Activated gamma-delta T cell treated with anti-CD3 and anti-CD28 coated beads, Interleukin-2, amount 50 U/mL, for 16 hours (primary cell): ENCODE results near the gene CIB1.

ENCODE experiments used
- DNase-seq: peaks from one replicate; pipeline ENCODE4 v3.0.0-alpha.2; 2020; ENCODE audit warnings: low read depth

Gene CIB1

DNA sequence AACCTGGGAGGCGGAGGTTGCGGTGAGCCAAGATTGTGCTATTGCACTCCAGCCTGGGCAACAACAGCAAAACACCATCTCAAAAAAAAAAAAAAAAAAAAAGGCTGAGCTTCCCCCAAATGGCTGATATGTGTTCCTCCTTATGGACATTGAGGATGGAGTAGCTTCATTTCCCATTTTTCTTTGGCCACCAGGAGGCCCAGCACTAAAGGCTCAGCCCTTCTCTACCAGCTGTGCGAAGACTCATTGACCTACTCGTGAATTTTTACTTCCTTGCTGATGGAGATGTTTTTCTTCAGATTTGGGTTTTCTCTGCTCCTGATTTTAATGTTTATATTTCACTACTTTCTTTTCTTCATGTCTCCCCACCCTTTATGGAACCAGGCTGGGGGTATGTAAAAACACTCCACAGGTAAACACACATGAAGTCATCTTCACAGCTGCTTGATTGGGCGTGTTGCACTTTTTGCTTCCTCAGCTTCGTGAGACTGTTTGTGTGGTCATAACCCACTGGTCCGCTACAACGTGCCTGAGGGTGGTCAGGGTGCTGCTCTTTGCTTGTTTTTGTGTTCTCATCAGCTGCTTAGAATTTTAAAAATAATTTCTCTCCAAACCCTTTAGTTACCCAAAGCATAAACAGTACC is 19.1 kb downstream of the CIB1 start:
- DNase-seq: no peak

DNA sequence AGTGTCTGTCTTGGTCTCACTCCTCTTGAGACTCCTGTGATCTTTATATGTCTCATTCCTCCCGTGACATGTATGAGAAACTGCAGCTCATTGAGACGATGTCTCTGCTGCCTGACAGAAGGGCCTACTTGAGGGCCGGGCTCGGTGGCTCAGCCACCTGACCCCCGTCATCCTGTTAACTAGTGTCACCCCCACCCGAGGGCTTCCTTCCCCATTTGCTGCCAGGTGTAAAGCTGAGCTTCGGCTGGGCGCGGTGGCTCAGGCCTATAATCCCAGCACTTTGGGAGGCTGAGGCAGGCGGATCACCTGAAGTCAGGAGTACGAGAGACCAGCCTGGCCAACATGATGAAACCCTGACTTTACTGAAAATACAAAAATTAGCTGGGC is 19.9 kb downstream of the CIB1 start:
- DNase-seq: no peak

- DNase-seq: no peak
Measured at GRCh38 chr15:90213122-90213817, 20.5 kb downstream of the CIB1 start.

DNA sequence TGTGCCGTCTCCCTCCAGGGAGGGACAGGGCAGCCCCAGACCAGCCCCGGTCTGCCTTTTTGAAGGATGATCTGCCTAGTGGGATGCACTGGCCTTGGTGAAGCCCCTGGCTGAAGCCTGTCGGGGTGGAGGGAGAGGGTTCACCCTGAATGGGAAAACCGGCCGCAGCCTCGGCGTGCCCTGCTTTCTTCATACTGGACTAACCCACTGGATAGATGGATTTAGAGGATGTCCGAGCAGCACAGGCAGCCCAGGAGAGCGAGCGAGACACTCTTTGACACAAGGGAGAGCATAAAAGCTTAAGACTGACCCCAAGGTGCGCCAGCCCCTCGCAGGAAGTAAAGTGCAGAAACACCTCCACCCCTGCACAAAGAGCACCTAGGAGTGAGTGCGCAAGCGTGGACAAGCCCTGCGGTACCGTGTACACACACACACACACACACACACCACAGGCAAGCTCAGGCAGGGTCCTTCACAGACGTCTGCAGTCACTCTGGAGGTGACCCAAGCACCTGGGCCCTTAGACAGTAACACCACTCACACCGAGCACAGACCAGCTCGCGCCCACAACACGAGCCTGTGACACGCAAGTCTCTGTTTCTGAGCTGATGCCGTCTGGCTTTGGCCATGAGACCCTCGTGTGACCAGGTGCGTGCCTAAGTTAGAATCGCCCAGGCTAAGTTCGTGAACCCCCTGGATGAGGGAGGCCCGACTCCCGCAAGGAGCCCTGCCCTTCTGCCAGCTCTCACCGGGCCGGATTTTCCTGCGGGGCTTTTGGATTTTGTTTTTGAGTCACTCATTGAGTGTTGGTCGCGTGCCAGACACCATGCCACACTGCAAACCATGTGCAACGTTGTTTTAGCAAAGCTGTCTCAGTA is 21.3 kb downstream of the CIB1 start:
- DNase-seq: no peak

DNA sequence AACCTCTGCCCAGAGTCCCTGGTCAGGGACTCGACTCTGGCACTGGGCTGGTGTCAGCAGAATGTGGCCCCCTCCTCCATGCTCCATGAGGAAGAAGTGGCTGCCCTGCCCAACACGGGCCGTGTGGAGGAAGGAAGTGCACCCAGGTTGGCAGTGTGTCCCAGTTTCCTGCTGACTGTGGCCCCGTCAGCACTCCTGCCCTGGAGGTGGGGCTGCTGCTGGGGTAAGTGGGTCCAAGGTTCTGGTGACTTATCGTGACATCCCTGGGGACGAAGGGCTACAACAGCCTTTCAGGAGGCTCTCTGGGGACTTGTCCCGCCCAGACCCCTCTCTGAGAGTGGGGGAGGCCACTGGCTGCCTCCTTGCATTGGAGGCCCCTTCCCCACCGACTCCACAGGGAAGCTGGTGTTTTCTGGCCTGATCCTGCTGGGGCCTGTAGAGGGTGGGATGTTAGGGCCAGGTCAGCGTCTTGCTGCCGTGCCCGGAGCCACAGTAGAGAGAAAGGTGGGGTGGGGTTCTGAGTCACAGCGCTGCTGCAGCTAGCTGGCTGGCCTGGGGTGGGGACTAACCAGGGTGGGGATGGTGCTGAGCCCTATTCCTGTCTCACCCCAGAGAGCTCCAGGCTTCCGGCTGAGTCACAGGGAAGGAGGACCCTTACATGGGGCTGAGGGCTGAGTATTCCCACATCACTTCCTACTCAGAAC is 22.1 kb downstream of the CIB1 start:
- no peak for DNase-seq

GRCh38 chr15:90211009-90211408 is 22.7 kb downstream of the CIB1 start:
- no peak for DNase-seq

GRCh38 chr15:90210593-90210992 is 23.1 kb downstream of the CIB1 start:
- no peak for DNase-seq

GRCh38 chr15:90209591-90209990 is 24.1 kb downstream of the CIB1 start:
- no peak for DNase-seq

DNA sequence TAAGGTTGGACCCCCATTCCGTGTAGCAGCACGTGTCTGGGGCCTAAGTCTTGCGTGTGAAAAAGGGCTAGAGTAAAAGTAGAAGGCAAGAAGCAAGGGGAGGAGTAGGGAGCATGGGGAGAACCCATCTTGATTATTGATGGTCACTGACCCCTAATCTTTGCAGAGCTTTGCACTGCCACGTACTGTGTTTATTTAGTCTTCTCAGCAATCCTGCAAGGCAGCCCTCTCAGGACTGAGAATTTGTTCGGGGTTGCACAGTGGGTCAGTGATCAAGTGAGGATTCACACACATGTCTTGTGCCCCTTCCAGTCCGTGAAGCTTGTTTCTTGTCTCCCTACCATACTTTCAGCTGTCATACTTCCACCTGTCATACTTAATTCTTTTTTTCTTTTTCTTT is 25.4 kb downstream of the CIB1 start:
- no peak for DNase-seq

GRCh38 chr15:90207252-90207651 is 26.5 kb downstream of the CIB1 start:
- no peak for DNase-seq

GRCh38 chr15:90205886-90206285 is 27.9 kb downstream of the CIB1 start:
- DNase-seq: no peak

- DNase-seq: no peak
Measured at GRCh38 chr15:90205050-90205848, 28.5 kb downstream of the CIB1 start.

- DNase-seq: no peak
Measured at GRCh38 chr15:90203922-90204321, 29.8 kb downstream of the CIB1 start.

DNA sequence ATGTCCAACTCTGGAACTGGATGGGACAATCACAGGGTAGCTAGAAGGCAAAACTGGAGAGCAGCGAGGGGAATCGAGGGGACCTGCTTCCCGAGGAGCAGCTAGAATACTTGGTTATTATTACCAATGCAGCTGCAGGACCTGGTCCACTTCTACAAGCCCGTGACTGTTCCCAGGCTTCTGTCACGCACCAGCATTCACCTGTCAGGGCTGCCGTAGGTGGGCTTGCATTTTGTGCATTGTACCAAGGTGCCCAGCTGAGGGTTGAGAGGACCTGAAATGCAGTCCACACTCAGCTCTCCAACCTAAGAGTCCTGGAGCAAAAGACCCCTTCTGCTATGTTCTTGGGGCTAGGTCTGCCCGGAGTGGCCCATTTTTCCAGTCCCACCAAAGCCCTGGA is 30.3 kb downstream of the CIB1 start:
- no peak for DNase-seq

DNA sequence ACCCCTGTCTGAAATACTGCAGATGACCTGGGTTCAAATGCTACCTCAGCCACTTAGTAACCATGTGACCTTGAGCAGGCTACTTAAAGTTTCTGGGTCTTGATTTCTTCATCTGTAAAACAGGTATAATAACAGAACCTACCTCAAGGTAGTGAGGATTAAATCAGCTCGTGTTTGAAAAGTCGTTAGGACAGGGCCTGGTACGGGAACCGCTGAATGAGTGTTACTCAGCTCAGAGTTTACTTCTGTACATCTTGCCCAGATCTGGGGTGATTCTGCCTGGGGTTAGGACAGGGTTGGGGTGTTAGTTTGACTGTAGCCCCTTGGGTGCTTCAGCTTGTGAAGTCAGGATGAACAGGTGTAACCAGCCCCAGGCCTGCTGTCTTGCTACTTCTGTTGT is 30.8 kb downstream of the CIB1 start:
- no peak for DNase-seq

- no peak for DNase-seq
Measured at GRCh38 chr15:90201944-90202375, 31.8 kb downstream of the CIB1 start.

- peak; percentile 47 for DNase-seq
Measured at GRCh38 chr15:90201130-90201943, 32.4 kb downstream of the CIB1 start, which contains the start of gene SEMA4B. TSS of gene SEMA4B (plus strand) at chr15:90201330. CDS start at chr15:90201579, 249 bp downstream.

DNA sequence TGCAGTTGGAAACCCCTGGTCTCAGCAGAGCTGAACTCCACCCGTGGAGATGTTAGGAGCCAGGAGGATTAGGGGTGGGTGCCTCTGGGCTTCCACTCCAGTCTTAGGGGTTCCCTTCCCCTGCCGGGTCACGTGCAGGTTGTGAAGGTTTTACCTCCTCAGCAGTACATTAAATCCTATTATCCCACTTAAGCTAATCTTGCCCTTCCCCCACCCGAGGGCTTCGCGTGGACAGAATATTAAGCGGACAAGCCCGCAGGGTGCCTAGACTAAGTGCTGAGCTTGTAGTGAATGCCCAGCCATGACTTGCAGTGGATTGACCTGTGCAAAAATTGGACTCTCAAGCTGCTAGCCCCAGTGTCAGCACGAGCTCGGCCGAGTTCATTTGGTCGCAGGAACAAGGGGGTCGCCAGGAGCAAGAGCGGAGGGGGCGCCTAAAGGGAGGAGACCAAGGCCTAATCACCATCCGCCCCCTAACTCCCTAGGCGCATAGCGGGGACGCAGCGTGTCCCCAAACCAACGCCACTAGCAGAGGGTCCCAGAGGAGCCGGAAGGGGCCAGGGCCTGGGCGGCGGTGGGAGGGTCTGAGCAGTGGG is 33.1 kb downstream of the CIB1 start:
- DNase-seq: no peak

DNA sequence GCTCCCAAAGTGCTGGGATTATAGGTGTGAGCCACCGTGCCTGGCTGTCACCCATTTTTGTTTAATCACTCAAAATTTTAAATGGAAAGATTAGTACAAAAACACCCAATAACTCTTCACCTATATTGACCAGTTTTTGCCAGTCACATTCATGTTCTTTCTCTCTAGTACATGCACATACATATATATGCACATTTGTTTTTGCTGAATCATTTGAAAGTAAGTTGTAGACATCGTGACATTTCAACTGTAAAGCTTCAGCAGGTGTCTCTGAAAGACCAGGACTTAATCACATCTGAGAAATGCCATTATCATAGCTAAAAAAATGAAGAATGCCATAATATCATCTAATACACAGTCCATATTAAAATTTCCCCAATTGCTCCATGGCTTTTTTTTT is 39.1 kb downstream of the CIB1 start:
- no peak for DNase-seq
